H4 (cell line): Measurements from ENCODE around the gene STT3B. TPM values are rescaled to one million over a fixed set of nuclear protein-coding genes. Genes with fewer than 3 reads are reported as not detected.
"Not testable (repeated sequence)": the region's sequence is repeated elsewhere in the genome, so short reads cannot be mapped to it uniquely, and the experiment has no call there.

Experiments
- DNase-seq: peaks from one replicate; pipeline ENCODE4 v3.0.0-alpha.2; 2015; ENCODE audit warnings: low spot score
- total RNA-seq: library from RNA; depleted of rRNA; stranded (reverse); fragments of >200 nt; shearing (Covaris generic); gene quantifications from 2 replicates; pipeline ENCODE4 v1.2.3, GENCODE V29; 2014; rRNA removed

STT3B gene
- 102 and 113 TPM in 2 replicates for total RNA-seq

DNA sequence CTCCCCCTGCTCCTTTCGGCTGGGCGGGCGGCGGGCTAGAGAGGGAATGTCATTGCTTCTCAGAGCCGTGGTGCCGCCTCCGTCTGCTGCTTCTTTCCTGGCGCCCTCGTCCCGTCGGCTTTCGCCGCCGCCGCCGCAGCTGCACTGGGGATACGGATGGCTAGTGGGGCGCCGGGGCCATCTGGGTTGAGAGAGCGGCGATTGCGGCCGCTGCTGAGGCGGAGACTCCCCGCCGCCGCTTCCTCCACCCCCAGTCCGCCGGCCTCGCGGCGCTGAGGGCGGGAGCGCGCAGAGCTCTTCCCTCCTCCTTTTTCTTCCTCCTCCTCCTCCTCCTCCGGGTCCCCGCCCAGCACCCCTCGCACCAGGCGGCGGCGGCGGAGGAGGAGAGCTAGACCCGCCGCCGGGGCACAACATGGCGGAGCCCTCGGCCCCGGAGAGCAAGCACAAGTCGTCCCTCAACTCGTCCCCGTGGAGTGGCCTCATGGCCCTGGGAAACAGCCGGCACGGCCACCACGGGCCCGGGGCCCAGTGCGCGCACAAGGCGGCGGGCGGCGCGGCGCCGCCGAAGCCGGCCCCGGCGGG lies at the start of gene STT3B:
Gene STT3B, plus strand, starts transcription at position 339 of the 582 bp plus-strand sequence. Its CDS starts 74 bp downstream, at position 413.
- peak; percentile 56 for DNase-seq

DNA sequence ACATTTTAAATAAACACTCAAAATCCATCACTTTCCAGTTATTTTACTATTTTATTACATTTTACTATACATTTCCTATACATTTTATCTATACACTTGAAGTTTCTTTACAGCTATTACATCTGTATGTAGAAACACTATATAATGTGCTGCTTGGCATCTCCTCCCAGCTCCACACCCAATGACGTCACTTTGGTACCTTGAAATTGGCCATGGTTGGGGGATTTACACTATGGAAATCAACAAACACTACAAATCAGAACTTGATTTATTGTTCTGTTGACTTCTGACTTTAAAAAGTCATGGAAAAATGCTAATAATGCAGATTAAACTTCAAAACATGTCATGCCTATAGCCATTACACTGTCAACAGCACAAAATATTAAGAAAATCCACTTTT lies 48.9 kb upstream of the STT3B start:
- DNase-seq: no peak

DNA sequence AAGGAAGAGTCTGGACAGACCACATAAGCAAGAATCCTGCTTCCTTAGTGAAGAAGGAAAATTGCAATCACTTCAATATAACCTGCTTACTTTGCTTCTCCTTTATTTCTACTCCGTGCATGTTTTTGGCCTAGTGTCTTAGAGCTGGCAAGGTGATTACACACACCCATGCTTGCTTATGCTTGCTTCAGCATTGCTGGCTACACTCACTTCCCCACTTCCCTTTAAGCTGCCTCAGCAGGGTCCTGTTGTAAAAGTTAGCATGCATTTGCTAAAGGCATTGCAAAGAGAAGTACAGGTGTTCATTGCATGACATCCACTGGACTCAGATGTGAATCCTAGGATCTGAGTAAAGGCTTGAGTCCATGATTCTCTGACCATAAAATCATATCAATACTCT lies 47.5 kb upstream of the STT3B start:
- no peak for DNase-seq

DNA sequence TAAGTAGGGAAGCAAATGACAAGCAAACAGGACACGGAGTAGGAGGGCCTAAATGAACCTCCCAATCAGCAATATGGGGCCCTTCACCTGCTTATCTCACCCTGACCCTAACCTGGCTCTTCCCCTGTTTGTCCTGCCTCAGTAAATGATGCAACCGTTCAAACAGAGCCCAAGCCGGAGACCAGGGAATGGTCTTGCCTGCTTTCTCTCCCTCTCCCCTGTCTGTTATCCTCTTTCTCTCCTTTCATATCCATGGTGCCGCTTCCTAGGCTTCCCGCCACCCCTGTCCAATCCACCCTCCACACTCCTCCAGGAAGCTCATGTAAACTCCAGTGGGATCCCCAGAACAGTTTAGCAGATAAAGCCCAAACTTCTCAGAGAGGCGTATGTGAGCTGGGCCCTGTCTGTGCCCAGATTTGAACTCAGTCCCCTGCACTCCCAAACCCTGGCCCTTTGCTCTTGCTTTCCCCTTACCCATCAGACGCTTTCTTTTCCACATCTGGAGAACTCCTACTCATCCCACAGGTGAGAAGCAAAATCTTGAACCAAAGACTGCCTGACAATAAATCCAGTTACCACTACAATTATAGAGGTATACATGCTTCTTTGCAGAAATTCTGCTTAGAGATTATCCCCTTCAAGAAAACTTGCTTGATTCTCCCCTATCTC lies 45.7 kb upstream of the STT3B start:
- no peak for DNase-seq

DNA sequence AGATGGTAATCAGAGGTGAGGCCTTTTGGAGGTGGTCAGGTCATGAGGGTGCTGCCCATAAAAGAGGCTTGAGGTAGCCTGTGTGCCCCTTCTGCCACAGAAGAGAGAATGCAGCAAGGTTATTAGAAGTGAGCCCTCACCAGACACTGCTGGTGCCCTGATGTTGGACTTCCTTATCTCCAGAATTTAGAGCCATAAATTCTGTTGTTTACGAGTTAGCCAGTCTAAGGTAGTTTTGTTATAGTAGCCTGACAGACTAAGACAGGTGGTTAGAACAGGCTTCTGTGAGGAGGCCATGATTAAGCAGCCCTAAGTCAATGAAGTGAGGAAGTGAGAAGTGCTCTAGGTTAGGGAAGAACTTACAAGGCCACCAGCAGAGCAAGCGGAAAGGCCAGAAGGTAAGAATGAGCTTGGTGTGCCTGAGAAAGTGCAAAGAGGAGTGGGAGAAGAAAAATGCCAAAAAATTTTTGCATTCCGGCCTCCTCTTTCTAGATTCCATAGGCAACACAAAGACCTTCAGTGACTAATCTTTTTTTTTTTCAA lies 44.2 kb upstream of the STT3B start:
- DNase-seq: no peak

DNA sequence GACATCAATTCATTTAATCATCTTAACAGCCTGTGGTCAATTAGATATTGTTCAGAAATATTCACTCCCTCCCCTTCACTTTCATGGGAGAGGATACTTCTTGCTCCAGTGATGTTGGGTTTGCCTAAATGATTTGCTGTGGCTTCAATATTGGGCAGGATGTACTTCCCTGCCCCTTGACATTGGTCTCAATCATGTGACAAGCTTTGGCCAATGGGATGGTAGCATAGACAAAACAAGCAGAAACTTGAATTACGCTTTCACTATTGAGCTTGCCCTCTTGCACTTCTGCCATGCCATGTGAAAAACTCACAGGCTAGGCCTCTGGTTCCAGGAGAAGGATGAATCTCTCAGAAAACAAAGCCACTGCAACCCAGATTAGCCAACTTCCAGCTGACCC lies 42.2 kb upstream of the STT3B start:
- DNase-seq: no peak

DNA sequence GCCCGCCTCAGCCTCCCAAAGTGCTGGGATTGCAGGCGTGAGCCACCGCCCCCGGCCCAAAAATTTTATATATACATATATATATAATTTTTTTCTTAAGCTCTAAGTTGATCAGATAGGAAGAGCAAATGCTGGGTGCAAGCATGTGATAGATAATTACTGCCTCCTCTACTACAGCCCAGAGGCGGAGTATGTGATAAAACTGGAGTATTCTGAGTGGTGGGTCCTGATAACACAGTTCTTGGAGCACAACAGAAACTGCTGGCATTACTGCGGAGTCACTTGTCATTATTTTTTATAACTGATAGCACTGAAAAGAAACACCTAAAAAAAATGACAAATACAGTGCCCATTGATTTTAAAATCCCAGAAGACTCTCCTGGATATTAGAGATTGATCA lies 41.1 kb upstream of the STT3B start:
- DNase-seq: no peak

DNA sequence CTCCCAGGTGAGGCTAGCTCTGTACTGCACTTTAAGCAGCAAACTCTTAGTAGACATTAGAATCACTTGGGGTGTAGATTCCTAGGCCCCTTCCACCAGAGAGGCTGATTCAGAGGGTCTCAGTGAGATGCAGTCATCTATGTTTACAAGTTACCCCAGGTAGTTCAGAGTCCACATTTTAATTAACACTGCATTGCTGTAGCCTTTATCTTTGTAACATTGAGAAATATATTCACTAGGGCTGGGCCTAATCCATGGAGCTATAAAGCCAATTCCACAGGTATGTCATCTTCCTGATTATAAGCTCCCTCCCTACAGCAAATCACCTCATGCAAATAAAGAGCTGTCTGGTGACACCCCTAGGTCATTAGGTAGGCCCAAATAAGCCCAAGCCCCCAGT lies 39.6 kb upstream of the STT3B start:
- no peak for DNase-seq

DNA sequence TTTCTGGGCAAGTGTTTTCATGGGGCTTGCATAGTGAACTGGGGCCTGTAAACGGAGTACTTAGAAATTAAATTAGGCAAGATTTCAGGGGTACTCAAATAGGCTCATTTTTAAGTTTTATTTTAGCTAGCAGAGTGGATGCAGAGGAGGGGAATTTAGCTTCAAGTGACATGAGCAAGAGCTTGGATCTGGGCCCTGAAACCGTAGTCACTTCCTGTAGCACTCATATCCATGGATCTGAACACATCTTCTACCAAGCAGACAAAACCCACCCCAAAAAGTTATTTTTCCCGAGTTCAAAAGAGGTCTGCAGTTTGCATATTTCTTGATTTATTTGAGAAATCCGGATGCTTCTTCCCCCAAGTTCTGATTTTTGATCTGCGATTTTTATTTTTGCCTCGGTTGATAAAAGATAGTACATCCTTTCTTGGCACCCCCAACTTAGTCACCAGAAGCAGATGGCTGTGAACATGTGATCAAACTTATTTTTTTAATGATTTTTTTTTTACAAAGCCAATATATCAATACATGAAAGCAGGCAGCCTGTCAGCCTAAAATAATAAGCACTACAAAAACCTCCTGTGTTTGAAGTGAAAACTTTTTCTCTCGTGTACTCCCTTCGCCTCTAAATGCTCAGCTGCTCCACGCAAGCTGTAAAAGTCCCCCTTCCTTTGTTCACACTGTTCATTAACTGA lies 36.6 kb upstream of the STT3B start:
- no peak for DNase-seq

DNA sequence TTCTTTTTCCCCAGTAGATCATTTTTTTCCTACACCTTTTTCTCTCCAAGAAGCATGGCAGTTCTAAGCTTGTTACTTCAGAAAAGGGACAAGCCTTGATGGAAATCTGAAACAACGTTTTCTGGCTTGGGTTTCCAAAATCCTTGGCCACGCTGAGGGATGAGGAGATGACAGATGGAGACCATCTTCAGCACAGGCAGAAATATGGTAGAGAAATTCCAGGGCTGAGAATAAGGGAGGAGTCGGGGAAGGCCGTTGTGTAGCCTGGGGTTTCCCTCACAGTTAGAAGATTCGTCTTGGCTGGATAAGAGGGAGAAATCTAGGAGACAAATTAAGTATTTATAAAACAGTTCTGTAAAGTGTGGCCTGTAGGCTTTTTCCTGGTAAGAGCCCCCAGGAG lies 33.9 kb upstream of the STT3B start:
- DNase-seq: no peak

DNA sequence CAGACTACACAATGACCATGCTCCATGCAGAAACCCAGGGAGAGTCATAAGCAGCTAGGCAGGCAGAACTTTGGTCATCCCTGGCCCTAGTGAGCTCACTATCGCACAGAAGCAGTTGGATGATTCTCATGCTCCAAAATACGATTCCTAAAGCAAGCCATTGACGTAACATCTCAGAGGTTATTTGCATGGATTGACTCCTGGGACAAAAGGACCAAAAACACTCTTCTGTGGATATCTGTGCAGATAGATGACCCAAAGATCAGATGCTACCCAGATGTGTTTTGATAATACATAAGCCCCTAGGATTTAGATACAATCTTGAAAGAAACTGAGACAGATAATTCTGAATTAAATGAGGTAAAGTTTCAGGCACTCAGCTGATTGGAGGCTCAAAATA lies 33.4 kb upstream of the STT3B start:
- DNase-seq: no peak

DNA sequence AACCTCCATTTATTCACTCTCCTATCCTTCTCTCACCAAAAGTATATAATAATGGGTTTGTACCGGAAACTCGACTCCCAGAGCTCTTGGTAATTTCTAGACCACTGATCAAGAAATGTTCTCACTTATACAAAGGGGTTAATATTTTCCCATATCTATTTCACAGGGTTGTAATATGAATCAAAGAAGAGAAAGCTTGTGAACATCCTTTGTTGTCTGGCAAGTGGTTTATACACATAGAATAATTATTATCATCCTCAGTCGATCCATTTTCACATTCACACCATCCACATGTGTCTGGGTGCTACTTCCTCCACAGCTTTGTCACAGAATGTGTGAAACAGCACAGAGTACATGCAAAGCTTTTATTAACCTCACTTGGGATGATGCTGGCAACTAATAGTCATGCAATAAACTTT lies 29.9 kb upstream of the STT3B start:
- no peak for DNase-seq

DNA sequence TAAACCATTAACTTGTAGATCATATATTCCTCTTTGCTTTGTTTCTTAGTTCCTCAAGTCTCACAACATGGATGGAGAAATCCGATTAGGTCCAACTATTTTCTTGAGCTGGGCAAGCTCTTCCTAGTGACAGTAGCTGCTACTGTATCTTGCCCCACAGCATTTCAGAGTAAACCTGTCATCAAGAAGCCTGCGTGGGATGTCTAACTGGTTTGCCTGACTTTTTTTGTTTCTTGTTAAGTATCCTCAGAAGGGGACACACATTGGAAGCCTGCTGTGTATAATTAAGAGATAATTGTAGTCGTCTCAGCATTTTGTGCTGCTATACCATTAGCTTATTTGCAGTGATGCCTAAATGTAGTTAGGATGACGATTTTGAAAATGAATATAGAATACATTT lies 29.3 kb upstream of the STT3B start:
- DNase-seq: no peak

DNA sequence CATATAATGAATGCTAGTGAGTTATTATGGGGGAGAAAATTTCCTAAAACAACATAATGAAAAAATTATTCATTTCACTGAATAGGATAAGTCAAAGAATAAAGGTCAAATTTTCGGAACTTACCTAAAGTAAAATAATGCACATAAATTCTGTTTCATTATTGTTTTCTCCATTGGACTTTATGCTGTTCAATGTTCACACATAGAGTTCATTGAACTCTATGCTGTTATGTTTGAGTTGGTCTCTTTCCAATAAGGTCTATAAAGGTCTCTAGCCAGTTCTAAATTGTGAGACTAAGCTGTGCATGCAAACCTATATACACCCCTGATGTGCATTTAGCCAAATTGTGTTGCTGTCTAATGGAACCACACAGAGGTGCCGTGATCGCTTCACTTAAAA lies 28.5 kb upstream of the STT3B start:
- no peak for DNase-seq

DNA sequence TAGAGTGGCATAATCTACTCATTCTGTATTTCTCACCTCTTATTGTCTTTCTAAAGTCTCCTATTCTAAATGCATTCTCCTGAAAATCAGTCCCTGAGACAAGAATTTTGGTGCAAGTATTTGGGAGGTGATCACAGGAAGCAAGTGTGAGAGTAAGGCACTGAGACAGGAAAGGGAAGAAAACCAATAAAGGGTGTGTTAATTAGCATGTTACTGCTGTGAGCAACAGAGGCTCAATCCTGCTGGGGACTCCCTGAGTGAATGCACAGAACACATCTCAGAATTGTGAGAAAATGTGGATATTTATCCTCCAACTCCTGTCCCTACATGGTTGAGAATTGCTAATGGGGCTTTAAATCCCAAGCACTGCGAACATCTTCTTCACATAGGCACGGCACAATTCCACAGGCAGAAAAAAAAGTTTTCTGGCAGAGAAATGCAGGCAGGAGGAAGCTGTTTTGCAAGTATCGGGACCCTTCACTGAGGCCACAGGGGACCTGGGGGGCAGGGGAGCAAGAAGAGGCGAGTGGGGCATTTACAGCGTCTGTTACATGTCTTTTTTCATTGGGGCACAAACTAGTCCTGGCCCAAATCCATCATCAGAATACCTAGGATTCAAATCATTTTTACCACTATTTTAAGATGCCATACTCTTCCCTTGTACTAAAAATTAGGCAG lies 27.2 kb upstream of the STT3B start:
- DNase-seq: no peak

DNA sequence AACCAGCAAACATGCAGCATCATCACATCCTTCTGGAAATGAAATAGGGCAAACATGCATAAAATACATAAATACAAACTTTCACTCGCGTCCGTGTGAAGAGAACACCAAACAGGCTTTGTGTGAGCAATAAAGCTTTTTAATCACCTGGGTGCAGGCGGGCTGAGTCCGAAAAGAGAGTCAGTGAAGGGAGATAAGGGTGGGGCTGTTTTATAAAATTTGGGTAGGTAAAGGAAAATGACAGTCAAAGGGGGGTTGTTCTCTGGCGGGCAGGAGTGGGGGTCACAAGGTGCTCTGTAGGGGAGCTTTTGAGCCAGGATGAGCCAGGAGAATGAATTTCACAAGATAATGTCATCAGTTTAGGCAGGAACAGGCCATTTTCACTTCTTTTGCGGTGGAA lies 26.2 kb upstream of the STT3B start:
- not testable (repeated sequence) for DNase-seq

DNA sequence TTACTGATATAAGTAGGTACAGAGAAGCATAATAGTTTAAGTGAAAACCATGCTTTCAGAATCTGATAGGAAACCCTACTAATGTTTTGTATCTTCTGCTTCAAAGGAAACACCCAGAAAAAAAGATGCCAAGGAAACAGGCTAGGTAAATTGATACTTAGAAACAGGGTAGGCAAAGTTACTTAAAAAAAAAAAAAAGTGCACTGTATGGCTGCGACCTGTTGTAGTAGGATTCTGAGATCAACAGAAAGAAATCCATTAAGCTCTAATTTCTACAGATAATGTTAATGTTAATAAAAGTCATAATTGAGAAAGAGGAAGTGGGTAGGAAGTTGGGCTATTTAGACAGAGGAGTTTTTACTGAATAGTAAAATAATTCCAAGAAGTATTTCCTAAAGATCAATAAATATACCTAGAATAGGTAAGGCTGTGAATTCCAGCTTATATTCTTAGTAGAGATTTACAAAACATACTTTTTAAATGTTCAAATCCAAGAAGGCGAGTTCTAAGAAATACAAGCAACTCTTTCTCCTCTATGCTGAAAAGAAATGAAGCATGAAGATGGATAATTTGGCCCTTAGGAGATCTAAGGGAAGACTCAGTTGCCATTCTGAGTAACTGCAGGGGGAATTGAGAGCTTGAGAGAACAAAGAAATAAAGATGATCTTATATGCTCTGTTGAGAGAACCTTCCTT lies 24.1 kb upstream of the STT3B start:
- no peak for DNase-seq

DNA sequence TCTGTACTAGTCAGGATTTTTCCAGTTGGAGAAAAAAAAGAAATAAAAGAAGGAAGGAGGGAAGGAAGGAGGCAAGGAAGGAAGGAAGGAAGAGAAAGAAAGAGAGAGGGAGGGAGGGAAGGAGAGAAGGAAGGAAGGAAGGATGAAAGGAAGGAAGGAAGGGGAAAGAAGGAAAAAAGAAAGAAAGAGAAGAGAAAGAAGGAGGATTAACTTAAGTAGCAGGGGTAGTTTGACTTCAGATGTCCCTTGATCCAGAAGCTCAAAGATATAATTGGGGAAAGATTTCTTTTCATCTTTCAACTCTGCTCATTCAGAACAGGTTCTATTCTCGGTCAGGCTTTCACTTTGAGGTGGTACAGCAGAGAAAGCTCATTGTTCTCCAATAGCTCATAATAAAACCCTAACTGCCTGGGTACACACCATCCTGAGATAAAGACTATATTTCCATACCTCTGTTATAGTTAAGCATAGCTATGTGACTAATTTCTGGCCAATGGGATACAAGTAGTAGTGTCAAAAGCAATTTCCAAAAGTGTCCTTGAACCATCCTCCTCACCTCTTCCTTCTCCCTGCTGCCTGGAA lies 23.5 kb upstream of the STT3B start:
- no peak for DNase-seq

DNA sequence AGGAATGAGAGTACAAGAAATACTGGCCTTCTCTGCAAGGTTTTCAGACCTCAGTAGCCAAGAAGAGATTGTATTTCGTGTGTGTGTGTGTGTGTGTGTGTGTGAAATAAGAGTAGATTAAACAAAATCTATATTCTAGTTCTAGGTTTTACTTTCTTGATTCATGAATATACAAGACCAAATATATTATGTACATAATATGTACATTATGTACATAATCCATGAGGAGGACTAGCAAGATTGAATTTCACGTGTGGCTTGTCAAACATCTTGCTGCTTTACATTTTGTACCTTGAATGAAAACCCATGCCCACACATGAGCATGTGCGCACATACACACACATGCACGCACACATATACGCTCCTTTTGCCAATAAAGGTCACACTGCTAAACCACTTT lies 18.2 kb upstream of the STT3B start:
- DNase-seq: no peak

DNA sequence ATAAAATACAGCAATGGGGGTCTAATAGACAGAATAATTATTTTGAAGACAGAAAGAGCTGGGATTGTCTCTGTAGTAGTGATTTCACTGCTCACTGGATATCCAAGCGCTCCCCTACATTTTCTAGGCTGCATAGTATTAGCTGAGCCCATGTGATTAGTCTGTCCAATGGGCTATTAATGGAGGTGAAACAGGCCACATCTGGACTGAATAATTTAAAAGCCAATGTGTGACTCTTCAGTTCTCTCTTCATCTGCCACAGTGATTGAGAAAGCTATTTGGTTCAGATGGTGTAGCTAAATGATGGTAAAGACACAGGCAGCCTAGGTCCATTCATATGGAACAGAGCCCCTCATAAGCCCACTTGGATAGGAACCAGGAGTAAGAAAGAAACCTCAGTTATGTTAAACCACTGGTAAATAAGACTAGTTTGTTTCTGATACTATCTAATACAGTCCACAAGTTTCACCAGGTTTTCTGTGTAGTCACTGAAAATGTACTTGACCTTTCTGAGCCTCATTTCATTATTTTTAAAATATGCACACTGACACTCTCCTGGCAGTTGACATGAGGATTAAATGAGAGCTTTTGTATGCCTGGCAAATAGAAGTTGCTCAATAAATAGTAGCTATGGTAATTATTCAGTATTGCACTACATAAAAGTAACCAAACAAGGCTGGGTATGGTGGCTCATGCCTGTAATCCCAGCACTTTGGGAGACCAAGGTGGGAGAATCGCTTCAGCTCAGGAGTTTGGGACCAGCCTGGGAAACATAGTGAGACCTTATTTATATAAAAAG lies 17.0 kb upstream of the STT3B start:
- DNase-seq: no peak

DNA sequence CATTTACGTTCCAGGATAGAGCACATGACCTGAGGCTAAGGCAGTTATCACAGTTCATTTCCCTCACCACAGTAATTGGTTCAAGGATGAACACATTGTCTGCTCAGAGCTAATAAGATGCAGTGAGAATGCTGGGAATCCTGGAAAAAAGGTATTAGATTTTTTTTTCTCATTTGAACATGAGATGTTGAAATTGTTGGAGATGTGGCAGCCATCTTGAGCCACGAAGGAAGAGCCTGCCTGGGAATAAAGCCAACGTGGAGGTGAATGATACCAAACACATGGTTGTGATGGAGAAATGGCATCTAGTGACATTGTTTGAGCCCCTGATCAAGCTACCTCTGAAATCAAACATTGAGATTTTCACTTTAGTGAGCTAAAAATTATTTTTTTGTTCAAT lies 16.0 kb upstream of the STT3B start:
- DNase-seq: no peak
